Measurements from ENCODE around the gene PLA2G4B.

PLA2G4B gene

DNA sequence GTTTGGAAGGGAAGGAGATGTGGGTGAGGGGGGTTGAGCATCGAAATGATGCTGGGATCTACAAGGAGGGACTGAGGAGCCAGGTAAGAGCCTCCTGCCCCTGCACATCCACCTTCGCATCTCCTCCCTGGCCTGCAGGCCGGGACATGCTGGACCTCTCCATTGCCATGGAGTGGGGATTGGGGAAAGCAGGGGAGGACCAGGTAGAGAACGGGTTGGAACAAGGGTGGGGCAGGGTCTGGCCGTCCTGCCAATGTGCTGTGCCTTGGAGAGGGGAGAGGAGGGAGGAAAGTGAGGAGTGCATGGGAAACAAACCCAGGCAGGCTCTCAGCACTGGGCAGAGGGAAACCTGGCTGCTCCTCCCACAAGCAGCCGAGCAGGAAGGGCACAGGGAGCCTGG lies 10.6 kb downstream of the PLA2G4B start:
- no peak for DNase-seq (ENCODE audit: low read depth in 2 of 2)

DNA sequence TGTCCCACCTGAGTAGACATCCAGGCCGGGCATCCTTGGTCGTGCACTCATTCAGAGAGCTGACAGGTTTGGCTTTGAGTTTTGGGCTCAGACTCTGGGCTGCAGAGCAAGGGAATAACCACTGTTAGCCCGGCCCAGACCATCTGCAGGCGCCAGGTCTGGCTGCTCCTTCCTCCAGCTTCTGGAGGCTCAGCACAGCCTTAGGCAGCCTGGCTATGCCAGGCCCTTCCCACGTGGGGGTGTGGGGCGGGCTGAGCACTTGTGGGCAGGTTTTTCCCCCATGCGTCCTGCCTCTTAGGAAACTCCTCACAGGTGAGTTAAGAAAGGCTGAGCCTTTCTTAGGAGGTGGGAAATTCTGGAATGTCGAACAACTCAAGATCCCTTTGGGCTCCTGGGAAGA lies 11.2 kb downstream of the PLA2G4B start:
- DNase-seq (ENCODE audit: low read depth in 2 of 2), result no peak

DNA sequence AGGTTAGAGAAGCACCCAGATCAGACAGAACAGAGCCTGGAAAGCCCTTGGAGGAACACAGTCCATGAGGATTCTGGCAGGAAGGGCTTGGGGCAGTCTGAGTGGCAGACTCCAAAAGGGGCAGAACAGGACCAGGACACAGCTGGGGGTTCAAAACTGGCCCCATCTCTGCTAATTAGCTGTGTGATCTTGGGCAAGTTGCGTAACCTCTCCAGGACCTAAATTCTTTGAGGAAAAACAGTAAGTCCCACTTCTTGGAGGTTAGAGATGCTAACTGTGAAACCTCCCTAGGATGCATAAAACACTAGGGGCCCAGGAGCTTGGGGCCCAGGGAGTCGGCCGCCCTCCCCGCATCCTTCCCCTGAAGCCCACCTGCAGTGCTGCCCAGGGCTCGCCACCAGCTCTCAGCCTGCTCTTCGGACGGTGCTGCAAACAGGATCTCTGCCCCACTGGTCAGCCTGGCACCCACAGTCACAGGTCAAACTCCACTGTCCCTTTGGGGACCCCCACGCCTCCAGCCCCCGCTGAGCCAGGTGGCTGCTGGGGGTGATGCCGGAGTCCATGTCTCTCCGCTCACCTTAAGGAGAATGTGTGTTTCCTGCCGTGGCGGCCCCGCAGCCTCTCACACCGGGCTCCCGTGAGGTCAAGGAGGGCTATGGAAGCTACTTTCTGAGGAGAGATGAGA lies 12.0 kb downstream of the PLA2G4B start:
- DNase-seq (ENCODE audit: low read depth in 2 of 2), result no peak

DNA sequence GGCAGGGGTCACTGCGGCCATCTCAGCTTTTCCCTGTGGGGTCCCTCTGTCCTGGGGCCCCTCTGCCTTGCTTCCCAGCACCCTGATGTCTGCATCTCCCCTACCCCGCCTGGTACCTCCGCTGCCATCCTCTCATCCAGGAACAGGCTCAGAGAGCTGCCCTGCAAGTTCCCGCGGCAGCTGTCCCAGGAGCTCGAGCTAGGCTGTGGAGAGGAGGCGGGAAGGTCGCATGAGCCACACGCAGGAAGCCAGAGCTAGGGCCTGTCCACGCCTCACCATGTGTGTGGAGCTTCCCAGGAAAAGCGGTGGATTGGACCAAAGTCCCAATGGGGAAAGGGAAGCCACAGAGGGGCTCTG lies 12.5 kb downstream of the PLA2G4B start:
- DNase-seq (ENCODE audit: low read depth in 2 of 2), result no peak

DNA sequence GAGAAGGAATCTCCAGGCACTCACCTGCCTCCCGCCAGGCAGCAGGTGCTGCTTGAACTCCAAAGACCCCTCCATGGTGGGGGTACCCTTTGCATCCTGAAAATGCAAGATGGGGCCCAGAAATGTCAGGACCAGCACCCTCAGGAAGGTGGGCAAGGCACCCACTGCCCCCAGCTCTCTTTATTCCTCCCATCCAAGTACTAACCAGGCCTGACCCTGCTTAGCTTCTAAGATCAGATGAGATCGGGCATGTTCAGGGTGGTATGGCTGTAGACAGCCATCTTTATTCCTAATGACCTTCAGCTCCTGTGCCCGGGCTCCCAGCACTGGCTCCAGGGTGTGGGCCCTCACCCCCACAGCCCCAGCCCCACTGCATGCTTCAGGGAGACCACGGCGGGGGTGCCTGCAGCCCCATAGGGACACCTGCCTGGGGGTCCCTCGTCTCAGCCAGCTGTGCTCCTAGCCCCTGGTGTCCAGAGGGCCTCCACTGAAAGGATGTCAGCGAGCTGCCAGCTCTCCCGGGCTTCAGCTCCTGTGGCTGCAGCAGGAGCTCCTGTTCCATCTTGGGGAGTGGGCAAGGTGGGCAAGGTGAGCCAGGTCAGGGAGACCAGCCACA lies 13.2 kb downstream of the PLA2G4B start:
- DNase-seq (ENCODE audit: low read depth in 2 of 2), result no peak

DNA sequence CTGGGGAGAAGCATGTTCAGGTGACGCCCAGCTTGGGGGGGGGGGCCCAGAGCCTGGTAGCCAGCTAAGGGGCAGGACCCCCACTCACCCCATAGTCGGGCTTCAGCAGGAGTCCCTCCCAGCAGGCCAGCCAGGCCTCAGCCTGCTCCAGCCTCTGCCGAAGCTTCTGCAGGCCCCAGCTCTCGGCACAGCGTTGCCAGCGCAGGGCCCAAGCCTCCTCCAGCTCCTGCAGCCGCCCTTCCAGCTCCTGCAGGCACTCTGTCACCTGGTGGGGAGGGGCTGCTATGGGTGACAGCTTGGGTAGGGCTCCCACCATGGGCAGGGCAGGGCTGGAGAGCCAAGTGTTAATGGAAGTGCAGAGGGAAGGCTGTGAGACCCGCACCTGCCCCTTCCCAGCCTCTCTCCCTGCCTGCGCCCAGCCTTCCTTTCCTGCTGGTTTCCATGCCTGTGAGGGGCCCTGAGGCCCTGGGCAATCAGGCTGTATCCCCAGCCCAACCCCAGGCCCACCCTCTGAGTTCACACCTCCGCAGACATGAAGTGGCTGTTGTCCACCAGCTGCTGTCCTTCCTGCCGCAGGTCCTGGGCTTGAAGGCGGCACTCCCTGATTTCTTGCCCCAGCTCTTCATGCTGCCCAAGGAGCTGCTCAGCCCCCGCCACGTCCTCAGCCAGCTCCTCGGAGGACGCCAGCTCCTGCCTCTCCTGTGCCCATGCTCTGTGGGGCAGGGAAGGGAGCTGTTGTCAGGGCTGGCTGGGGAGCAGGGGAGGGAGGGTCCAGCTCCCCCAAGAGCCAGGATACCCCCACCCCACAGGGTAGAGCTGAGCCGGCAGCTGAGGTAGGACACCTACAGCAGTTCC lies 14.3 kb downstream of the PLA2G4B start:
- no peak for DNase-seq (ENCODE audit: low read depth in 2 of 2)

DNA sequence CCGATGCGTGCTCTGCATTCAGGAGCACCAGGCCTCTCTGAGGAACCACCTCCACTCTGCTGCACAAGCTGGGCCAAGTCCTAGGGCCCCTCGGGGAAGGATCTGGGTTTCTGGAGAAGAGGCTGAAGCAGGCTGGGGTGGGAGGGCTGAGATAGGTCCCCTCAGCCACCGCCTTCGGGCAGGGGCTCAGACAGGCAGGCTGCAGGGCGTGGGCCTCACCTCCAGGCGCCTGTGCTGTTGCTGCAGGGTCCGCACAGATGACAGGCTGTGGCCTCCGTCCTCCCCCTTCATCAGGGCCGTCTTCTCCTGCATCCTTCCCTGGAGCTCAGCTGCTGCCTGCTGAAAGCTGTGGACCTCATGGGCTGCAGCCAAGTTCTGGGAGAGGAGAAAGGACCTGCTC lies 15.2 kb downstream of the PLA2G4B start:
- DNase-seq (ENCODE audit: low read depth in 2 of 2), result no peak

DNA sequence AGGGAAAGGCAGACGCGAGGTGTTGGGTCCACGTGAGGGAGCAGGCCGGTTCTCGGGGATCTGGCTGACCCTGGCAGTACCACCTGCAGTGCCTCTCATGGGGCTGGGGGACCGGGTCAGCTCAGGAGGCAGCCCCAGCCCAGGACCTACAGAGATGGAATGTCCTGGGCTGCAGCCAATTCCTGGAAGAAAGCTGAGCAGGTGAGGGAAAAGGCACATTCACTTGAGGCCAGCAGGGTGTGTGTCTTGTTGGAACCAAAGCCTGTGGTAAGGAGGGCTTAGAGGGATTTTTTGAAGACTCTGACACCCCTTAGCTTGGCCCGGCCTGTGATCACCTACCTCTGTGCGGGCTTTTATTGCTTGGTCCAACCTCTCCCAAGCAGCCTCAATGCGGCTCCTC lies 15.8 kb downstream of the PLA2G4B start:
- DNase-seq (ENCODE audit: low read depth in 2 of 2), result no peak

DNA sequence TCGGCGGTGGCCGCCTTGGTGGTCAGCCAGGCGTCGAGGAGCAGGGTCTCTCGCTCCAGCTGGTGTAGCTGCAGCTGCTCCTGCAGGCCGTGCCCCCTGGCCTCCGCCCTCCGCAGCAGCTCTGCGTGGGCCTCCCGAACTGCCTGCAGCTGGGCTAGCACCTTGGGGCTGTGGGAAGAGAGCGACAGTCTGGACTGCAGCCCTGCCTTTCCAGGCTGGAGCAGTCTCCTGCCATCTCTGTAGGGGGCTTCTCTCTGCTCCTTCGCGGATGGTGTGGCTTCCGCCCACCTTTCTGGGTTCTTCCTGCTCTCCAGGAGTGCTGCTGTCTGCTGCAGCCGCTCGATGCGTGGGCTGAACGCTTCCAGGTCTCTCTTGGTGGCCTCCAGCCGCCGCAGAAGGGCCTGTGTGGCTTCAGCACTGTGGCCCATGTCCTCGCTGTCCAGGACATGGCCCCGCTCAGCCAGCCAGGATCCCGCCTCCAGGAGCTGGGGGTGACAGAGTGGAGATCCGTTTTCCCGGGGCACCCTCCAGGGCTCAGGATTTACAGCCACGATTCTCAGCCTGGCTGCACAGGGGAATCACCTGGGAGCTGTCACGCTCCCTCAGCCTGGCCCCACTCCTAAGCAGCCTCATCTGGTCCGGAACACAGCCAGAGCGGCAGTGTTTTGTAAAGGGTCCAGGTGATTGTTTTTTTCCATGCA lies 16.8 kb downstream of the PLA2G4B start:
- DNase-seq (ENCODE audit: low read depth in 2 of 2), result no peak

DNA sequence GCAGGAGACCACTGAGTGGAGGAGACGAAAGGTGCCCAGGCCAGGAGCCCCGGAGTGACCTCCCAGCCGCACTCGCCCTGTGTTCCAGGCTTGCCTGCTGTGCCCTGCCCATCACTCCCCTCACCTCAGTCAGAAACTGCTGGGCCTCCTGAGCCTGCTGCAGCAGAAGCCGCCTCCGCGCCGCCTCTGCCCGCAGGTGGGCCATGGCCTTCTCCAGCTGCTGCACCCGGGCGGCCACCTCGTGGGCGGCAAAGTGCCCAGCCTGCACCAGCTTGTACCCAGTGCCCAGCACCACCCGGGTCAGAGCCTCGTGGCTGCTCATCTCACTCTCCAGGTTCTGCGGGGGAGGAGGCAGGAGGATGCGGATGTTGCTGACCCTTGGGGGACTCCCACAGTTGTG lies 17.6 kb downstream of the PLA2G4B start:
- DNase-seq (ENCODE audit: low read depth in 2 of 2), result no peak

DNA sequence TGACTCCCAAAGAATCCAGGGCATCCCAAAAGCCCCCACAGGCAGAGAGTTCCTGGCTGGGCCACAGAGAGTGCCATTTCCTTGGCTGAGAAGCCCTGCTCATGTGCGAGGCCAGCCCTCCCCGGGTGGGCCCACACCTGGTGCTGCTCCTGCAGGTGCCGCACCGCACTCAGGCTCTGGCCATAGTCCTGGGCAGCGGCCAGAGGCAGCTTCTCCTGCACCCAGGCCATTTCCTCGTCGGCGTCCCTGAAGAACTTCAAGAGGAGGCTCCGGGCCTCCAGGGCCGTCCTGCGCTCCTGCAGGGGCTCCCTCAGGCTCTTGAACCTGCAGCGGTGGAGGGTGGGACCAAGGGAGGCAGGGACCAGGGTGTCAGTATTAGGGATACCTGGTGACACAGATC lies 18.1 kb downstream of the PLA2G4B start:
- no peak for DNase-seq (ENCODE audit: low read depth in 2 of 2)

DNA sequence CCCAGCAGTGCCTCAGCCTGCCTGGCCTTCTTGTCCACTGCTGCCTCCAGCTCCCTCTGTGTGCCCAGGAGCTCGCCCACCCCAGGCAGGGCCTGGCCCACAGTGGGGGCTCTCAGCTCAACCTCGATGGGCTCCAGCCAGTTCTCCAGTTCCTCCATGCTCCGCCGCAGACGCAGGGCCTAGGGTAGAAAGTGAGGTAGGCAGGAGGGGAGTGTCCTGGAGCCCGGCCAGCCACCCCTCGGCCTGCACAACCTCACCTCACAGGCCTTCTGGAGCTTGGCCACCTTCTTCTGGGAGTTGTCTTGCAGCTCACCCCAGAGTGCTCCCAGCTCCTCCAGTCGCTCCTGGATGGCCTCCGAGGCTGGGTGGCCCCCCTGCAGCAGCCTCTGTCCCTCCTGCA lies 18.7 kb downstream of the PLA2G4B start:
- DNase-seq (ENCODE audit: low read depth in 2 of 2), result no peak

DNA sequence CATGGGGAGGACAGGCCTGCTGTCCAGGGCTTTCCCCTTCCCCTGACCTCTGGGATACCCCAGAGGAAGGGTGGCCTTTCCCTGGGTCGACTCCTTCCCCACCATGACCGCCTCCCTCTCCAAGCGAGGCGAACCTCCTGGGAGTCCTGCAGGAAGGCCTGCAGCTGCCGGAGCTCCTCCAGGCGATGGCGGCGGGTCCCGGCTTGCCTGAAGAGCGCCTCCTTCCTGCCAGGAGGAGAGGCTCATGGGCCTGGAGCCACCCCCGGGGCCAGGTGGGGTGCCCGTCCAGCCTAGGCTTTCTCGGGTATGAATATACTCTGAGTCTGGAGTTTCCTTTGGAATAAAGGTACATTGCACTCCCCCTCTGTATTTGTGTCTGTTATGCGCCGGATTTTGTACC lies 20.1 kb downstream of the PLA2G4B start:
- no peak for DNase-seq (ENCODE audit: low read depth in 2 of 2)

DNA sequence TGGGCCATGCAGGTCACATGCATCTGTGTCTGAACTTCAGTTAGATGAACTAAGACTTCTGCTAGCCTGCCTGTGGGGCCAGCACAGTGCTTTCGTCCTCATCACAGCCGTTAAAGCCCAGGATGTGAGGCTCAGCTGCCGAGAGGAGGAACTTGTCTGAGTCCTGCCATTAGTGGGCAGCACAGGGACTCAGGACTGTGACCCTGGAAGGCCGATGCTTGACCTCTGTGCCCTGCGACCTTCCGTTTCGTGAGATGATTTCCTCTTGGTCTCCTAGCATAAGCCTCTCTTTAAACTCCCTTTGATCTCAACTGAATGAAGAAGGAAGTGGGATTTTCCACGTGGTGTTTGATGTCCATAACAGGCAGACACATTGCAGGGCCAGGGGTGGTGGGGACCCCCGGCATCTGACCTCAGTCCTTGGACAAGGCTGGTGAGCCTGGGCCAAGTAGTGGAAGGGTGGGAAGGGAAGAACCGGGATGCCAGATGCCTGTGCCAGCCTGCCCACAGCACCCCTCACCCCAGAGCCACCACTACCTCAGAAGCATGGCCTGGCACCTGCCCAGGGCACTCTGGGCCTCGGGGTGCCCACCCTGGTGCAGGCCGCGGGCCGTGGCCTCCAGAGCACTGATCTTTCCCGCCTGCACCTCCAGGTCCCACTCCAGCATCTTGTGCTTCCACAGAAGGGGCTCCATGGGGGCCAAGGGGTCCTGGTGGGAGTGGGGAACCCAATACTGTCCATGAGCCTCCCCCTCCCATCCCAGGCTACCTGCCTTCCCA lies 21.6 kb downstream of the PLA2G4B start:
- no peak for DNase-seq (ENCODE audit: low read depth in 2 of 2)

DNA sequence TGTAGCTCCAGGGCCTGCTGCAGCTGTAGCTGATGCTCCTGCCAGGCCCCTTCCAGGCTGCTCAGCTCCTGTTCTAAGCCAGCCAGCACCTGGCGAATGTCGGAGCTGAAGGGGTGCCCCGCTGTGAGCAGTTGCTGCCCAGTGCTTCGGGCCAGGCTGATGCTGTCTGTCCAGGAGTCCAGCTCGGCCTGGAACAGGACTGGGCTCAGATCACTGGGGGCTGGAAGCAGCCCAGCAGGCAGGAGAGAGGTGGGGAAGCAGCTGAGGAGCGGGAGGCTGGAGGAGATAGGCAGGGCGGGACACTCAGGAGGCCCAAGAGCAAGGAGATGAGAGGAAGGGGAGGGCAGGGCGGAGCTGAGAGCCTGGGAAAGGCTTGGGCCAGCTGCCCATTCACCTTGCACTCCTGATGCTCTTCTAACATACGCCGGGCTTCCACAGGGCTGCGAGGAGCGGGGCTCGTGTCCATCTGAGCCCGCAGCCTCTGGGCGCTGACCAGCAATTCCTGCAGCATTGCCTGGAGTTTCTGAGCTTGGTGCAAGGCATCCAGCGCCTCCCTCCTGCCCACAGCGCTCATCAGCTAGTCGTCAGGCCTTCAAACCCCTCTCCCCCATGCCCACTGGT lies 23.2 kb downstream of the PLA2G4B start:
- DNase-seq (ENCODE audit: low read depth in 2 of 2), result no peak

DNA sequence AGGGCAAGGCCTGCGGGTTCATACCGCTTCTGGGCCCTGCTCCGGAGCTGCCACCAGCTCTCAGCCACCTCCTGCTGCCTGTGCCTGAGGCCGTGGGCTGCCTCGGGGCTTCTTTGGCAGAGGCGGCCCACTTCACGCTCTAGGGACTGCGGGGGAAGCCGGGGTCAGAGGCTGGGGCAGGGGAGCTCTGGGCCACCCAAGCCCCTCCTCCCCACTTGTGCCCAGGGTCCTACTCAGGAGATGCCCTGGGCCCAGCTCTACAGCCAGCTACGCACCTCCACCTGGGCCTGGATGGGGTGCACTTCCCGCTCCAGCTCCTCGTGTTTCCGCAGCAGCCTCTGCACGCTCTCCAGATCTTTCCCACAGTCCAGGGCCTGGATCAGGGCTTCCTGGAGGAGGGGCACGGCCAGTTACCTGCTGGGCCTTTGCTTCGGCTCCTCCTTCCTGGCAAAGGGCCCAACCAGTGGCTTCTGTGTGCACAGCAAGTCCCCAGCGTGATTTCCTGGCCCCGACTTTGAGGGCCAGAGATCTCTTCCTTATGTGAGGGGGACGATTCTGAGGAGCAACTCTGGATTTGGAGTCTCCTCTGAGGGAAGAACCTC lies 24.0 kb downstream of the PLA2G4B start:
- no peak for DNase-seq (ENCODE audit: low read depth in 2 of 2)

DNA sequence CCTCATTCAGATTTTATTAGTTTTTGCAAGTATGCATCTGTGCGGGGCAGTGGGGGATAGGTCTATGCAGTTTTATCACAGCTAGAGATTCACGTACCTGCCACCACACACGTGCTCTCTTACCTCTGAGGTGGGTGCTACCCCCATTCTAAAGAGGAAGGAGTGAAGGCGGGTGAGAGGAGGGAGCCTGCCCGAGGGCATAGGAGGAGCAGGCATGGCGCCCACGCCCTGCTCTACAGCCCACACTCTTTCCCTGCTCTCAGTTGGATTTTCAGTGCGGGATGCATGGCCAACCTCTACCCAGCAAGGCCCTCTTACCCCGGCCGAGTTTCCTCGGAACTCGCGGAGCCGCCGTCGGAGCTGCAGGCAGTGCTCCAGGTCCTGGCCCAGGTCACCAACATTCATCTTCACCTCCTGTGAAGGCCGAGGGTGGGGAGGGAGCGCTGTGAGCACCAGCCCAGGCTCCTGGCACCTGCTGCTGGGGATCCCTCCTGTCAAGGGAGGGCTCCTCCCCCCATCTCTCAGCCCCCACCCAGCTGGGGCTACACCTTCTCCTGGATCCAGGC lies 26.9 kb downstream of the PLA2G4B start:
- DNase-seq (ENCODE audit: low read depth in 2 of 2), result no peak

DNA sequence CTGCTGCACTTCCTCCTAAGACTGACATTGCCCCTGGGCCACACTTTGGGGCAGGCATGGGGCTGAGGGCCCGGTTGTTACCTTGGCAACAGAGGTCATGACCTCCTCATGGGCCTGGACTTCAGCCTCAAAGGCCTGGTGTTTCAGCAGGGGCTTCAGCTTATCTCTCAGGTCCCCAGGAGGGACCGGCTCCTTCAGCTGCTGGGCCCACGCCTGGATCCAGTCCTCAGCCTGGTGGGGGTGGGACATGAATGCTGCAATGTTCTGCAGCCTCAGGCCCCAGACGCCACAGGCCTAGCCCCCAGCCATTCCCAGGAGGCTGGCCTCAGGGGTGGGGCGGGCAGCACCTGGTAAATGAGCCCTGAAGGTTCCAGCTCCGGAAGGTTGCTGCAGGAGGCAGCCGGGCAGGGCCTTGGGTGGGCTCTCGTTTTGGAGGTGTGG lies 27.6 kb downstream of the PLA2G4B start:
- no peak for DNase-seq (ENCODE audit: low read depth in 2 of 2)

DNA sequence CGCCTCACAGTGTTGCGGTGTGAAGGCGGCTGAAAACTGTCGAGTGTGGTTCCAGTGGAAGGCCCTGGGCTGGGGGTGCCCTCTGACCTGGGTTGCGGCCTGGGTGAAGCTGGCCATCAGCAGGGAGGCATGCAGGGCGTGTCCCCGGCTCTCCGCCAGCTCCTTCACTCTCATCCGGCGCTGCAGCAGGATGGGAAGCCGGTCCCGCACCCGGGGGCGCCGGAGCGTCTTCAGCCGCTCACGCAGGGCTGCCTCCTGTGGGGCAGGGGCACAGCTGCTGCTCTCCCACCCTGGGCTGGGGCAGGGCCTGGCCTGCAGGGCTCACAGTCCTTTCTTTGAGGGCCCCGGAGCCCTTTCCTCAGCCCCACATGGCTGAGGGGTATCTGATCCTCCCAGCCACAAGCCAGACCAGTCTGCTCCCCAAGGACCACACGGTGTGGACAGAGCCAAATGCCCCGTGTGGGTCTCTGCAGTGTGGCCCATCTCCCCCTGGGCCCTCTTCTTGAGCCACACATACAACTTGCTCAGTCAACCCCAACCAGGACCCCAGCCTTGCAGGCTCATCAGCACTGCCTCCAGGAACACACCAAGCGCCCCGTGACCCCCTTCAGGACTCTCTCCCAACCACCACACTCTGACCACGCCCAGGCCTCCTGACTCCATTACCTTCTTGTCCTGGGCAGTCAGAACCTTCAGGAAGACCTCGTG lies 28.4 kb downstream of the PLA2G4B start:
- DNase-seq (ENCODE audit: low read depth in 2 of 2), result no peak

DNA sequence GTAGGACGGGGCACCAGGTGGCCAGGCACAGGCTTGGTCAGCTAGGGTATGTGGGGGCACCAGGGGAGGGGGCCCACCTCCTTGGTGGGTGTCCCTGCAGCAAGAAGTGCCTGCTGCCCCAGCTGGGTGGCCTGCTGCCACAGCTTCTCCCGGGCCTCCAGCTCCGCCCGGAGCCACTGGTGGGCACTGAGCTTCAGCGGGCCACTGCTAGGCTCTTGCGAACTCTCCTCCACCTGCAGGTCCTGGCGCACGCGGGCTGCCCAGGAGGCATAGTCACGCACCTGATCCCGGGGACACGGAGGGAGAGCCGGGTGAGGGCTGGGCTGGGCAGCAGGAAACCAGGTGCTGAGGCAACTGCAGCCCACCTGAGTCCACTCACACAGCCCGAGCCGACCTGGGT lies 29.7 kb downstream of the PLA2G4B start:
- no peak for DNase-seq (ENCODE audit: low read depth in 2 of 2)

Measured in stimulated activated CD8-positive, alpha-beta memory T cell treated with anti-CD3 and anti-CD28 coated beads, Interleukin-7, amount 100 ng/mL, for 4 hours (primary cell).